Hippocampal formation (tissue), 2 donors: ENCODE measurements around the gene HOXD13.

Experiments
- DNase-seq, 2 donors: peaks; one replicate each; lab custom pipeline; 2025; lab: John Stamatoyannopoulos, UW

HOXD13 gene

DNA sequence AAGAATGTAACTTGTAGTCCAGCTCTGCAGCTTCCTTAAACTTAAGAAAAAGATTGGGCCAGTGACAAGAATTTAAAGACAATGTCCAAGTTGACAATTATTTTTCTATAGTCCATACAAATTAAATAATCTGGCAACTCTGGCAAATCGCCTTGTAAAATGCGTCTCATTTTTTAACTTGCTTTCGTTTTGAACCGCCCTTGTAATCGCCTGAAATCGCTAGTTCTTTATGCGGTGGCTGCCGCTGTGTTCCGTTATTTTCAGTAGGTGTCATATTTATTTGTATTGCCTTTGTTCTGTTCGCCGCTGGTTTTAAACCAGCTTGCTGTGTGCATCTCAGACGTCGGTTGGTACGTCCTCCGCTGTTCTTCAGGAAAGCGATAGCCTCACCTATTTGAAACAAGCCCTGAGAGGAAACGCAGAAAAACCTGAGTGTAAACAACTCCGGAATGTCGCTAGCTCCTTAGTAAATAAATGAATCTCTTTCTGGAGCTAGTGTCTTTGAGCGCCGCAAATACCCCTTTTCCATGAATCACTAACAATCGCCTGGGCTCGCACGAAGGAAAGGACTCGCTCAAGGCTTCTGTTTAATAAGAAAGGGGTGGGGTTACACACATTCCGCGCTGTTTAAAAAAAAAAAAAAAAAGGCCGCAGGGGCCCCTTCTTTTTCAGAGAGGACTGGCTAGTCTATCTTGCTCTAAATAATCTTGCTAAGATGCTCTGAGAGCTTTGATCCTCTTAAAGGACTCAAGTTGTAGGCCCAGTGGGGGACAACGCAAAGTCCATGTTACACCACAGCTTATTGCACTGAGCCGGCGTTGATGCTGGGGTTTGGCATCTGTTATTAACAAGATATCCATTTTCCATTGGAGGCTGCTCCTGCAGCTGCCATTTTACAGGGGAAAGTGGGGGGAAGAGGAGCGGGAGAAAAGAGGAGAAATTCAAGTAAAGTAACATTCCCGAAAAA, 40.0 kb downstream of the HOXD13 start:
- no peak for DNase-seq

DNA sequence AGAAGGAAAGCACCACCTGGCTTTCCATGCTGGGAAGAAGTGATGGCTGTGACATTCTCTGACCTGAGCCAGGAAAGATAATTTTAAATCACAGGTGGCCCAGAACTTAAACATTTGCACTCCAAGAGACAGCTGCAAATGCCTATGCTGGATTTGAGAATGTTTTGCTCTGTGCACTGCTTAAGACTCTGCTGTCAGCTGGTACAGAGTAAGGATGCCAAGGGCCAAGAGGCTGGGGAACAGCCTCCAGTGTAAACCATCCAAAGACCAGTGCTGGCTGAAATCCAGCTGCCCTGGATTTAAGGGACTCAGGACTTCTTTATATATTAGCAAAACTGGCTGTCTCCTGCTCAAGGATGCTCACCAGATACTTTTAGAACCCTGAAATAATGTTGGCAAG, 40.9 kb downstream of the HOXD13 start:
- DNase-seq, result no peak

DNA sequence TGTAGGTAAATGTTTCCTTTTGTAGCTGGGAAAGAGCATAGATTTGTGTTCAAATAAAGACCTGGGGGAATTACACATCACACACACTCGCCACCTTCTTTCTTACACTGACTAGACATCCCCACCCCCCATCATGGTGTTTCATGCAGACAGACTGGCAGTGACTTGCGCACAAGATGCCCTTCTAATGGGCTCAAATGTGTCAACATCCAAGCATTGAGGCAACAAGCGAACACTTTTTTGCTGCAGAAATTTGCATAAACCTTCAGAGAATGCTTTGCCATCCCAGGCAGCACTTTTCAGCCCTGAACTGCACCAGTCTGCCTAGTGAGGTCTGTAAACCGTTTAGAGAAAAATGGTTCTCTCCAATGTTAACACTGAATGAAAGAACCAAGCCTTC, 41.5 kb downstream of the HOXD13 start:
- DNase-seq, result no peak

DNA sequence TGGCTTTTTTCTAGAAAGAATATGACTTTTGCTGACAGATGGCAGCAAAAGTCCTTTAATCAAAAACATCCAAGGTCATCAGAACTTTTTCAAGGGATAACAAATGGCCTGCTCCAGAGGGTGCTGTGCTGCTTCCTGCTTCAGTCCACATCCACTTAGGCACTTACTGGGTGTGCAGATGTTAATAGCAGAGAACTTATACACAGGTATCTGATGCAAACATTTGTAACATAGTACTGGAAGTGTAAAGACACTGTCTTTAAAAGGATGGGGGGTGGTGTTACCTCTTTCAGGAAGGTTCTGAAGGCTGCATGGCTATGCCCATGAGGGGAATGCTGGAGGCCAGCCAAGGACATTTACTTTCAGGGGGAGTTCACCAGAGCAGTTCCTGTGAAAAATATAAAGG, 42.5 kb downstream of the HOXD13 start:
- no peak for DNase-seq

DNA sequence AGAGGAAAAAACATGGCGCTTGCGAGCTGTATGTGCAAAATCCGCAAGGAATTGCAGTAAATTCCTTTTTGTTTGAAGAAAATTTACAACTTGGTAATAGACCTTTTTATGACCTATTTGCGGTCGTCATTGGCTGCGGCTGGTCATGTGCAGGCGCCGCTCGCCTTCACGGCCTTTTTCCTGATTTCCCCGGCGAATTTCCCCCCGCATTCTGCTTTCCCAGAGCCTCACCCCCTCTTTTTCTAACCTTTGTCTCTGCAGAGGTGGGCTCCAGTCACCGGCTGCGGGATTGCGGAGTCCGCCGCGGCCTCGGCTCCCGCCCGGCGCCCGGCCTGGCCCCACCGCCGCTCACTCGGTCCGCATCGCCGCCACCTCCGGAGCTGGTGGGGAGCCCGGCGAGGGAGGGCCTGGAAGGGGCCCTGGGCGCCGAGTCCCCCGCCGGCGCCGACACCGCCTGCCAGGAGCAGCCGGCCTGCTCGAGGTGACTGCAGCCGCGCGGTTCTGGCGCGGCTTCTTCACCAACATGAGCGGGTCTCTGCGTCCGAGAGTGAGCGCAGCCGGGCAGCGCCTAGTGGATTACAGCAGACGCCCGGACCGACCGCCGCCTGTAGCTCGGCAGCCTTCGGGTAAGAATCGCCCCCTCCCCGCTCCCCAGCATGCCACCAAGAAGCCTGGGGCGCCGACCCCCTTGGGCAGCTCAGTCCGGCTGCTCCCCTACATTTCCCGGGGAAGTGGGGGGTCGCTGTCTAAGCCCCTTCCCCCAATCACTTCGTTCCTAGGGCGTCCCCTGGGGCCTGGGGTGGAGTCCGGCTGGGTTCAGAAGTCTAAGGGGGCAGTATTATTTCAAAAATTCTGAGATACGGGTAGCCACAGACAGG, 44.1 kb downstream of the HOXD13 start:
- no peak for DNase-seq

DNA sequence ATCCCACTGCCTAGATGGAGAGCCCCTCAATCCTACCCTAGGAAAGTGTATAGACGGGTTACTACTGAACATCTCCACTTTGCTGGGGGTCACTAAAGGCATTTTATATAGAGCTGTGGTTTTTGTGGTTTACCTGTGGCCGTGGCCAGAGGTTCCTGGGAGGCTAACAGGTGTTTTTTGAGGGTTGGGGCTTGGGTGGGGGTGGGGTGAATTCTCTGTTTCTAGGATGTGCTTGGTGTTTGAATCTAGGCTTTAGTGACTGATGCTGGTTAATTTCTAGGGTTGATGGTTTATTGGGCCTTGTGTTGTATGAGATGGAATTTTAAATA, 44.7 kb downstream of the HOXD13 start:
- no peak for DNase-seq

DNA sequence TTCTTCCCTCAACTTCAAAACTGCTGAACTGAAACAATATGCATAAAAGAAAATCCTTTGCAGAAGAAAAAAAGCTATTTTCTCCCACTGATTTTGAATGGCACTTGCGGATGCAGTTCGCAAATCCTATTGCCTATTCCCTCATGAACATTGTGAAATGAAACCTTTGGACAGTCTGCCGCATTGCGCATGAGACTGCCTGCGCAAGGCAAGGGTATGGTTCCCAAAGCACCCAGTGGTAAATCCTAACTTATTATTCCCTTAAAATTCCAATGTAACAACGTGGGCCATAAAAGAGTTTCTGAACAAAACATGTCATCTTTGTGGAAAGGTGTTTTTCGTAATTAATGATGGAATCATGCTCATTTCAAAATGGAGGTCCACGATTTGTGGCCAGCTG, 45.4 kb downstream of the HOXD13 start:
- DNase-seq, result no peak

DNA sequence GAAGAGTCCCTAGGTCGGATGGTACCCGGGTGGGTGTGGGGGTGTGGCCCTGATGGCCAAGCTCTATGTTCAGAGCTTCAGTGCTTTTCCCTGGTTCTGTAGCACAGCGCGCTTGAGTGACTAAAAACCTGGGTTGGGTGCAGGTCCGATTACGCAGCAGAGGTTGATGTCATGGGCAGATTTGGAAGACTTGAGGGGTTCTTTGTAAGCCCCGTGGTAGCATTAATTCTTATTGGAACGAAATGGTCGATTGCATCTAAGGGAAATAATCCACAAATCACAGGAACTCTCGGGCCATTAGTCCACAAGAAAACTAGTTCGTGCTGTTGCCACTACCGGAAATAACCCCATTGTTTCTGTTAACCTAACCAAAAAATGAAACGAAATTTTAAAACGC, 46.0 kb downstream of the HOXD13 start:
- no peak for DNase-seq

DNA sequence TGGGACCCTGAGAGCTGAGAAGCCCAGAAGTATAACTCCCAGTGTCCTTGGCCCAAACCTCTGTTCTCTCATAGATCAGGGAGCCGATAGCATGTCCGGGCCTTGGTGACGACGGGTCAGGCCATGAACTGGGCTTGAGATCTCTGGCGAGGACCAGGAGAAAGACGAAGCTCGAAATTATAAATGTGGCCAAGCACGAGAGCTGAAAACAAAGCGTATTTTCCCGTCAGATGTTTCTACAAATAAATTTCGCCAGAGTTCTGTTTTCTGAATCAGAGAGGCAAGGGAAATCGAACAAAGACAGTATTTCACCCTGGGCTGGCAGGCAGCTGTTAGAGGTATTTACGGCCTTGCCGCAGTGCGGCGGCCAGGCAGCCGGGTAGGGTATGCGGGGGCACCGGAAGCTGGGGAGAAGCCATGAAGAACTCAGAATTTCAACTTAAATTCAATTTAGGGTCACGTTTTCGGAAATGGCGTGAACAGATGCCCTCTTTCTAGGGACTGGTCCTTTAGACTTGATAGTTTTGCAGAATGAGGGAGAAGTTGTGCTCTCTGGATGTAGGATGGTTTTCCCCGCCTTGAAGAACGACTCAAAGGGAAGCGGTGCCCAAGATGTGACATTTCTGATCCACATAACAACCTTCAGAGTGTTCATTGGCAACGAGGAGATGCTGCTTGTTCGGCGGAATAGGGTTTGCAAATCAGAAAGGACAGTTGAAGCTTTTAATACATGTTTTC, 46.6 kb downstream of the HOXD13 start:
- DNase-seq, result no peak

DNA sequence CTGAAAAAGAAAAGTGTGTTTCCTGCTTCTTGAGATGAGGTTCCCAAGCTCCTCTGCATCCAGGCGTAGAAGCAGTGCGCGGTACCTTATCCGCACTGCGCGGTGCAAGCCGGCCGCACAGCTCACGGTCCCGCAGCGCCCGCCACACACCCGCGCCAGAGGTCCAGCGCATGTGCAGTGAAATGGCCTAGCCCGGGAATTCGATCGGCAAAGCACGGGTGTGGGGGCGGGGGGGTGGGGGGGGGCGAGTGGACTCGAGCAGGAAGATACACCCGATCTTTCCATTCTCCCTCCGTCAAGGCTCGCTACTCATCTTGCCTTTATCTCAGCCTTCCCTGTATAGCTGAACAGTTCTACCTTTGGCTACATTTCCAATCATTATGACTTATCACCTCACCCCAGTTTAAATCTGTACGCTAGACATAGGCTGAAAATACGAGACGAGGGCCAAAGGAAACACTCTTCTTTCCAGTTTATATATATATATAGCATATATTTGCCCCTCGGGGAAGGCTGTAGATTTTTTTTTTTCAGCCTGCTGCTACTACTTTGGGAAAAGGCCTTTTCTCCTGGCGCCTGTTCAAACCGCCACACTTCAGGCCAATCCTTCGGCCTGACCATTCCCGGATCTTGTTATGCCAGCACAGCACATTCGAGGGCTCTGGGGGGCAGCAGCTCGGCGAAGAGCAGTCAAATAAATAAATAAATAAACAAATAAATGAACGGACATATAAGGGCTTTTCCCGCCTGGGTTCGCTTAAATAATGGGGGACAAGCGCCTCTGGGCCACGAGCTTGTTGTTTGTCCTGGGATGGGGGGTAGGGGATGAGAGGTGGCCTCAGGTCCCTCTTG, 47.4 kb downstream of the HOXD13 start:
- no peak for DNase-seq

DNA sequence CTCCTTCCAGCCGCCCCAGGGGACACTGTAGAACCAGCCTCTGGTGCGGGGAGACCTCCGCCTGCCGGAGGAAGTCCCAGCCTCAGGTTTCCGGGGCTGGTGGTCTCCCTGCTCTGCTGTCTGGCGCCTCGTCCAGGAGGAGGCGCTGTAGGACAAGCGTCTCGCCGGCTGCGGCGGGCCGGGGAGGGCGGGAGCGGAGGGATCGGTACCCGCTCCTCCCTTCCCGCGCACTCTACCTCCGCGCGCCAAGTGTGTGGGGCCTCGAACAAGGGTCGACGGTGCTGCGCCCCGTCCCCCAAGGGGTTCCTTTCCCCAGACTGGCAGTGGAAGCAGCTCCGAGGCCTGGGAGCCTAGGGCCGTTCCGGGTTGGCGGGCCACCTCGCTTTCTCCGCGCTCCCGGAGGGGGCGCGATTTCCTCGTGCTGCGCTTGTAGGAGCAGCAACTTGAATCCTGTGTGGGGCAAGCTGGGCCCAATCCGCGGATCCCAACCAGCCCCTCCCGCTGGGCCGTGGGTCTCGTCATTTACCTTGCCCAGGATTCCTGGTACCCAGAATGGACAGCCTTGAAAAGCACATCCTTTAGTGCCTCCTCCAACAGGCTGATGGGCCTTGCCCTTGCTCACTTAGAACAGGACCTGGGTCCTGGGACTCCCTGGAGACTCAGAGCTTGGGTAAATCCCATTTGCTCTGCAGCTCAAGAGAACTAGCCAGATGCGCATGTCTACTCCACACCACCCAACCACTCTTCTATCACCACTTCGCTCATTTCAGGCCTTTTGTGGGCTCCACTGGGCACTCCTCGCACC, 48.2 kb downstream of the HOXD13 start:
- DNase-seq, result peak; percentile 29 to 70

DNA sequence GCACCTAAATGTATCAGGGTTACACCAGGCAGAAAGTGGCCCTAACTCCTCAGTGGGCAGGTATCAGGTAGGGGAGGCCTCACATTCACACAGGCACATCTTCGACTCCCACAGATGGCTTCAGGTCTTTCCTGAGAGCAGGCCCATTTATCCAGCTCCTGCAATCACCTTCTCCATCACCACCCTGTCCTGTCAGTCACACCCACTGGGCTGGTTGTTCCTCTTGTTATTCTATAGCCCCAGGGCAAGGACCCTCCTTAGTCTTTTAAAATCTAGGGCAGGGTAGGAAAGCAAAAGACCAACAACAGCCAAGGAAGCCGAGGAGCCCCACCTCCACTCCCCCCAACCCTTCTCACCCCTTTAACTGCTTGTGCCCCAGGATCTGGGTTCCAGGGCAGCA, 49.8 kb downstream of the HOXD13 start:
- DNase-seq, result no peak
